Cardiac muscle cell (in vitro differentiated cells and primary cell): ENCODE measurements around the gene ZFX. TPM values are rescaled to one million over a fixed set of nuclear protein-coding genes. Genes with fewer than 3 reads are reported as not detected.
A peak's percentile ranks its signal among the peaks of the same experiment; 100 is the strongest.

Experiments used
- DNase-seq, 2 donors: peaks; one replicate each; pipeline versions ENCODE4 v3.0.0 to v3.0.0-alpha.2; 2010 to 2017; ENCODE audit warnings: low read depth in 1 of 2, low spot score in 1 of 2
- H3K27ac ChIP-seq: fragments of 200-600 bp; sonication (generic); 2 replicates; pipeline ENCODE4 v1.5.1; 2016
- H3K27me3 ChIP-seq: fragments of 200-600 bp; sonication (generic); 2 replicates; pipeline ENCODE4 v1.6.0; 2016; ENCODE audit warnings: control low read depth
- H3K36me3 ChIP-seq: fragments of 200-600 bp; sonication (generic); 2 replicates; pipeline ENCODE4 v1.5.1; 2016; ENCODE audit warnings: control low read depth
- H3K4me1 ChIP-seq: fragments of 200-600 bp; sonication (generic); 2 replicates; pipeline ENCODE4 v1.8.1; 2017; ENCODE audit warnings: low read depth, mild to moderate bottlenecking, mixed run types
- H3K4me3 ChIP-seq: fragments of 200-600 bp; sonication (generic); 2 replicates; pipeline ENCODE4 v1.5.1; 2016; ENCODE audit warnings: mild to moderate bottlenecking
- H3K9me3 ChIP-seq: fragments of 200-600 bp; sonication (generic); 2 replicates; pipeline ENCODE4 v1.5.1; 2017; ENCODE audit warnings: low read depth, mild to moderate bottlenecking, control low read depth
- polyA plus RNA-seq: library from polyadenylated mRNA; unstranded; fragments of >200 nt; fragmentation: Nextera tagmentation; extraction: Ambion mirVana; gene quantifications from 2 replicates; pipeline ENCODE4 v1.2.1, GENCODE V29; 2016
- total RNA-seq: library from RNA; depleted of rRNA; stranded (reverse); fragments of >200 nt; gene quantifications from 2 replicates; pipeline ENCODE4 v1.2.3, GENCODE V29; 2016
- TF ChIP-seq, protein P1 (sequence below): IDR thresholded peaks from 2 replicates; pipeline ENCODE4 v1.5.1; 2012; ENCODE audit warnings: low read depth, mild to moderate bottlenecking, low read length

ZFX gene
- 39.9 and 43.6 TPM in 2 replicates for total RNA-seq
- polyA plus RNA-seq: 24.6 and 36.6 TPM in 2 replicates

DNA sequence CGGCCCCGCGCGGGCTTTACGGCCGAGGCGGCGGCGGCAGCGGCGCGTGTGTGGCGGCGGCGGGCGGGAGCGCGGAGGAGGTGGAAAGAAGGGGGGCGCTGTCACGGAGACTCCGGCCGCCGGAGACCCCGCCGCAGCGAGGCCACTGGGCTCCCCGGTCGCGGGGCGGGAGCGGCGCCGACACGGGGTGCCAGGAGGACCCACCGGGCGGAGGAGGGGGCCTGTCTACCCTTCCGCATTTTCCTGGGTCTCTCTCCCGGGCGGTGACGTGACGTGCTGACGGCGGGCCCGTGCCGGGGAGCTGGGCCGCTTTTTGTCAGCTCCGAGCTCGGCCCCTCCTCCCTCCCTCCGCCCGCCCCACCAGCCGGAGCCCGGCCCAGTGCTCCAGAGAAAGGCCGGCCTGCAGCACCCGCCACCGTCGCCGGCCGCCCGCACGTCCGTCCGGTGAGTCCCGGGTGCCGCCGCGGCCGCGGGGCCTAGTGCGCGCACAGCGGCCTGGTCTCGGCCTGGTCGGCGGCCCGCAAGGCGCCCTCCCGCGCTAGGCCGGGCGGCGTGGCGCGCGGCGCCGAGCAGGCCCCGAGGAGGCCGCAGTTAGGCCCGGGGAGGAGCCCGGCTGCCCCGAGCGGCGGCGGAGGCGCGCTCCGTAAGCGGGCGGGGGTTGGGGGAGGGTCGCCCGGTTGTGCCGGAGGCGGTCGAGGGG is at the start of gene ZFX:
Gene ZFX, plus strand, starts transcription at position 379 of the 700 bp plus-strand sequence. CDS start 23,014 bp downstream, outside the sequence.
- Histone ChIP-seq H3K36me3 (peaks cover 2% of the 10 kb centered on the region), H3K27ac (peak within 1 kb of the TSS; percentile 100), H3K27me3 (no peaks in the 10 kb centered on the region), H3K4me1 (peaks cover 60% of the 10 kb centered on the region), H3K9me3 (no peaks in the 10 kb centered on the region), H3K4me3 (peak within 1 kb of the TSS; percentile 98)
- DNase-seq: peak; percentile 70 to 78
- TF ChIP-seq, protein P1, sequence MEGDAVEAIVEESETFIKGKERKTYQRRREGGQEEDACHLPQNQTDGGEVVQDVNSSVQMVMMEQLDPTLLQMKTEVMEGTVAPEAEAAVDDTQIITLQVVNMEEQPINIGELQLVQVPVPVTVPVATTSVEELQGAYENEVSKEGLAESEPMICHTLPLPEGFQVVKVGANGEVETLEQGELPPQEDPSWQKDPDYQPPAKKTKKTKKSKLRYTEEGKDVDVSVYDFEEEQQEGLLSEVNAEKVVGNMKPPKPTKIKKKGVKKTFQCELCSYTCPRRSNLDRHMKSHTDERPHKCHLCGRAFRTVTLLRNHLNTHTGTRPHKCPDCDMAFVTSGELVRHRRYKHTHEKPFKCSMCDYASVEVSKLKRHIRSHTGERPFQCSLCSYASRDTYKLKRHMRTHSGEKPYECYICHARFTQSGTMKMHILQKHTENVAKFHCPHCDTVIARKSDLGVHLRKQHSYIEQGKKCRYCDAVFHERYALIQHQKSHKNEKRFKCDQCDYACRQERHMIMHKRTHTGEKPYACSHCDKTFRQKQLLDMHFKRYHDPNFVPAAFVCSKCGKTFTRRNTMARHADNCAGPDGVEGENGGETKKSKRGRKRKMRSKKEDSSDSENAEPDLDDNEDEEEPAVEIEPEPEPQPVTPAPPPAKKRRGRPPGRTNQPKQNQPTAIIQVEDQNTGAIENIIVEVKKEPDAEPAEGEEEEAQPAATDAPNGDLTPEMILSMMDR: no peak

DNA sequence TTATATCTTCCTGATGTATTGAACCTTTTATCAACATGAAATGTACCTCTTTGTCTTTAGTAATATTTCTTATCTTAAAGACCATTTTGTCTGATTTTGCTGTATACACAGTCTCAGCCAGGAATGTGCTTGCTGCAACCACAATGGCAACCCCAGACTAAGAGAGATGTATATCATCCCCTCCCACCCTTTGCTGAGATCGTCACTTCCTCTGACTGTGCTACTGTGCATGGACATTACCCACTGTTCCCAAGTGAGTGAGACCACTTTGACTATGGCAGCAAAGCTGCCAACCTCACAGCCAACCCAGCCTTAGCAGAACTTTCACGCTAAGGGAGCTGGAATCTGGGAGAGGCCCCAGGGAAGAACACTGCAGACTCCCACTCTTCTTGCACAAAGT is 48.8 kb upstream of the ZFX start:
- Histone ChIP-seq H3K4me1 (no peaks in the 10 kb centered on the region), H3K27ac (no peak overlapping the region), H3K4me3 (no peak overlapping the region), H3K27me3 (no peaks in the 10 kb centered on the region), H3K9me3 (no peaks in the 10 kb centered on the region), H3K36me3 (no peaks in the 10 kb centered on the region)
- peak in 1 of 2 donors; percentile 48 for DNase-seq
- TF ChIP-seq, protein P1: no peak

DNA sequence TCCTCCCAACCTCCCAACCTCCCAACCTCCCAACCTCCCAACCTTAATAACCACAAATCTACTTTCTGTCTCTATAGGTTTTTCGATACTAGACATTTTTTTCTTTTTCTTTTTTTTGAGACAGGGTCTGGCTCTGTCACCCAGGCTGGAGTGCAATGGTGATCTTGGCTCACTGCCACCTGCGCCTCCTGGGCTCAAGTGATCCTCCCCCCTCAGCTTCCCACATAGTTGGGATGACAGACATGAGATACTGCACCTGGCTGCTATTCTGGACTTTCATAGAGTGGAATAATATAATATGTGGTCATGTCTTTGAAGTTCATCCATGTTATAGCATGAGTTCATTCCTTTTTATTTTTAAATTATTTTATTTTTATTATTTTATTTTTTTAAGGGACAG is 39.5 kb upstream of the ZFX start:
- Histone ChIP-seq H3K27ac (no peak overlapping the region), H3K36me3 (no peaks in the 10 kb centered on the region), H3K9me3 (no peaks in the 10 kb centered on the region), H3K4me1 (no peaks in the 10 kb centered on the region), H3K27me3 (no peaks in the 10 kb centered on the region), H3K4me3 (no peak overlapping the region)
- peak; percentile 10 to 47 for DNase-seq
- TF ChIP-seq, protein P1: no peak

DNA sequence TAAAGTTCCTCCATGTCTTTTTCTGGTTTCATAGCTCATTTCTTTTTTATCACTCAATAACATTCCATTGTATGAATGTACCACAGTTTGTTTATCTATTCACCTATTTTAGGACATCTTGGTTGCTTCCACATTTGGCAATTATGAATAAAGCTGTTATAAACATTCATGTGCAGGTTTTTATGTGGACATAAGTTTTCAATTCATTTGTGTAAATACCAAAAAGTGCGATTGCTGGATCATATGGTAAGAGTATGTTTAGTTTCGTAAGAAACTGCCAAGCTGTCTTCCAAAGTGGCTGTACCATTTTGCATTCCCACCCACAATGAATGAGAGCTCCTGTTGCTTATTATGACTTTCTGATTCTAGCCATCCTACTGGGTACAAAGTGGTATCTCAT is 36.3 kb upstream of the ZFX start:
- no peak overlapping the region for H3K27ac ChIP-seq
- H3K4me1 ChIP-seq: no peaks in the 10 kb centered on the region

DNA sequence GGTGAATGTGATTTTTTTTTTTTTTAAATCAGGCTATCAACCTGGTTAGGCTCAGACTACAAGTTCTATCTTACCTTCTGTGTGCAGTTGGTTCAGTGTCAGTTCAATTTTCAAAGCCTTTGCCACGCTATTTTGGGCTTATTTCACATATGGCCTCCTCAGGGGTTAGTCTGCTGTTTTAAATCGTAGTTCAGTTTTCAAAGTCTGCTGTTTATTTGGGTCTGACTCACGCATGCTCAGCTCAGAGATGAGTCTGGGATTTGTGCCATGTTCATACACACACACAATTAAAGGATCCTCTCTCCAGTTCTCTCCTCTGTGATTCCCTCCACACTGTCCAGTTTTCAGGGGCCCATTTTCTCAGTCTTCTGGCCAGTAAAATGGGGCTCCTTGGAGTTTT is 32.3 kb upstream of the ZFX start:
- no peaks in the 10 kb centered on the region for H3K27me3 ChIP-seq
- TF ChIP-seq, protein P1: no peak
- H3K4me1 ChIP-seq: no peaks in the 10 kb centered on the region
- no peak overlapping the region for H3K27ac ChIP-seq
- H3K9me3 ChIP-seq: no peaks in the 10 kb centered on the region
- H3K4me3 ChIP-seq: no peak overlapping the region
- H3K36me3 ChIP-seq: no peaks in the 10 kb centered on the region
- peak in 1 of 2 donors; percentile 74 for DNase-seq

More for the DNA sequence above, 36.3 kb upstream of the ZFX start:
- no peak overlapping the region for H3K4me3 ChIP-seq
- no peaks in the 10 kb centered on the region for H3K36me3 ChIP-seq
- H3K9me3 ChIP-seq: no peaks in the 10 kb centered on the region
- DNase-seq: no peak
- TF ChIP-seq, protein P1: no peak
- H3K27me3 ChIP-seq: no peaks in the 10 kb centered on the region
